Fibroblast of skin of right quadriceps (primary cell): ENCODE results near the gene JAZF1.

Experiments used
- DNase-seq: peaks from one replicate; pipeline ENCODE4 v3.0.0-alpha.2; 2013

The JAZF1 gene

DNA sequence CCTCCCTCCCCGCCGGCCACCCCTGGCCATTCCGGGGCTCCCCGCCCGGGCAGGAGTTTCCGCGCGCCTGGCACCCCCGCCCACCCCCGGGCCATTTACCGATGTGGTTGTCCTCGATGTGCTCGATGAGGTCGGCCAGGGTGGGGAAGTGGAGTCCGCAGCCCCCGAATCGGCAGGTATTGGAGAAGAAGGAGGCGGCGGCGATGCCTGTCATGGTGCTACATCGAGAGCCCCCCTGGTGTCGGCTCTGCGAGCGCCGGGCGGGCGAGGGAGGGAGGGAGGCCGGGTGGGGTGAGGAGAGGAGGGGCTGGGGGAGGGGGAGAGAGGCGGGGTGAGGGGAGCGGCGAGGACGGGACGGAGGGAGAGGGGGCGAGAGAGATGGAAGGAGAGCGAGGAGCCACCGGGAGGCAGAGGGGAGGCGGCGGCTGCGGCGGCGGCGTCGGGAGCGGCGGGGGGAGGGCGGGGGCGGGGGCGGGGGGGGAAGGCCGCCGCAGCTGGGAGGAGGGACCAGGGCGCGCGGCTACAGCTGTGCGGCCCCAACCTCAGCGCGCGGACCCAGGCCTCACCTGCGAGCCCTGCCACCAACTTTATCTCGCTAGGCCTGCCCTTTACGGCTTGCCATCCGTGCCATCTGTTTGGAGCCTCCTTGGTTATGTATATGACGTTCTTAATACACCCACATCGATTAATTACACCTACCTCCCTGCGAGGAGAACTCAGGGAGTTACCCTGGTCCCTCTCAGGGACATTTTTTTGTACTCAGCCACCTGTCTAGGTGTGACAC is at the start of gene JAZF1:
JAZF1 (minus strand) TSS at position 432 of the 784 bp plus-strand sequence.
- DNase-seq, result peak; percentile 72

DNA sequence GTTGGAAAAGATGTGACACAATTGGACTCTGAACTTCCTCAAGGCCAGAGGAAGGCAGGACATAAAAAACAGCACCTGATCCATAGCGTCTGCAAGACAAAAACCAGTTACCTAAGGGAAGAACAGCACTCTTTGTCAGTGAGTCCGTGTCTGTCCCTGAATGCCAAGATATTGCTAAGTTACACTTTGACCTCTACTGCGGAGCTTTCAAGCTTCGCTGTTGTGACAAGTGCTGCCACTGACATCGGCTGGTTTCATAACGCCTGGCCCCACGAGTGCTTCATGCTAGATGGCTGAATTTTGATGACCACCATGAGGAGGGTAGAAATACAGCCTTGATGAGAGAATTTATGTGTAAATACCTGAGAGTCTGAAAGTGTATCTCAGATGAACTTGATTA is 49.7 kb upstream of the JAZF1 start:
- DNase-seq, result no peak

DNA sequence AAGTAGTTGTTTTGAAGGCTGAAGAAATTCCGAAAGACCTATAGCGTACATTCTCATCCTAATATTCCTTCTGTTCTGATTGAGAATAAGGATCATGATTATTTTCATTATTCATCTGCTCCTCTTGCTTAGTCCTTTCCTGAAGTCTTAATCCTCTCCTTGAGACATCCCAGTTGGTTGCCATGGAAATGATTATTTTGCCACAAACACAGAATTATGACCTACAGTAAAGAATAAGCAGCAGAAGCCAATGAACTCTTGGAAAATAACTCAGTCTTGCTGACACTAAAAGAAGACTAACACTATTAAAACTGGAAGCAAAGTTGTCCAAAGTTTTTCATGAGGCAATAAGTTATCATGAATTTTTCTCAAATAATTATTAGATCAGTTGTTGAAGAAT is 47.8 kb upstream of the JAZF1 start:
- peak; percentile 10 for DNase-seq

DNA sequence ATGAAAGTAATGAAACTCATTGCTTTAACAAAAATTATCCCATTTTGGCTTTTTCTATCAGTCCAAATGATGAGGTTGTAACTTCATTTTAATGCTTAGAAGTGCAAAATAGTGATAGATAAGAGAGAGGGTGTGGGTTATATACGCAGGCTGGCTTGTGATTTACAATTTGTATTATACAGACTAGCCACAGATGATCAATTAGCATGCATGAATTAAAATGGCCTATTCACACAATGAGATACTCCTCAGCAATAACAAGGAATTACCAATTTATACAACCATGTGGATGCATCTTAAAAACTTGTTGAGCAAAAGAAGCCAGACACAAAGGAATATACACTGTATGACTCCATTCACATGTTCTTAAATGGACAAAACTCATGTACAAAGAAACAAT is 45.4 kb upstream of the JAZF1 start:
- DNase-seq, result no peak

DNA sequence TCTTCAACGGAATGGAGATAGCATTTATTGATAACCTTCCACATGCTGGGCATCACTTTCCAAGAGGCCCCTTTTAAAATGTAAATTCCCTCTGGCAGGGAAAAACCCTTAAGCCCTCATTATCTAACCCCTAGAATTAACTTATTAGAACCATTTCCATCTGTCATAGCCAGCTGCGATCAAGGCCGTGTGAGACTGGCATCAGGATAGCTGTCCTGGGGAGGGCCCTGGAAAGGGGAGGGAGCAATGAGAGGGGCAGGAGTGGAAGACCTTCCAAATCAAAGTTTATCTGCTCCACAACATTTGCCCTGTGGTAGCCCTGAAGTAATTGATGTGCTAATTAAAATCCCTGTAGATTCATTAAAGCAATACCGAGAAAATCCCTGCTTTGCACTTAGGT is 45.0 kb upstream of the JAZF1 start:
- DNase-seq, result no peak

DNA sequence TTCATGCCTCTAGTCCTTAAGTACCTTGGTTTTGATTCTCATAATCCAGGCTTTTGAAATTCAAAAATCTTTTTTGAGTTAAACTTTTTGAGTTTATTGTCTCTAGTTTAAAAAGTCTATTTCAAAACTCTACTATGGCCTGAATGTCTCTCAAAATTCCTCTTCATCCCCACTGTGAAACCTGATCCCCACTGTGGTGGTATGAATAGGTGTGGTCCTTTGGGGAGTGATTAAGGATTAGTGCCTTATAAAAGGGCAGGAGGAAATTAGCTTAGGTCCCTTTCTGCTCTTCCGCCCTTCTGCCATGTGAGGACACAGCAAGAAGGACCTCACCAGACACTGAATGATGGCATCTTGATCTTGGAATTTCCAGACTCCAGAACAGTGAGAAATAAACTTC is 44.1 kb upstream of the JAZF1 start:
- no peak for DNase-seq

DNA sequence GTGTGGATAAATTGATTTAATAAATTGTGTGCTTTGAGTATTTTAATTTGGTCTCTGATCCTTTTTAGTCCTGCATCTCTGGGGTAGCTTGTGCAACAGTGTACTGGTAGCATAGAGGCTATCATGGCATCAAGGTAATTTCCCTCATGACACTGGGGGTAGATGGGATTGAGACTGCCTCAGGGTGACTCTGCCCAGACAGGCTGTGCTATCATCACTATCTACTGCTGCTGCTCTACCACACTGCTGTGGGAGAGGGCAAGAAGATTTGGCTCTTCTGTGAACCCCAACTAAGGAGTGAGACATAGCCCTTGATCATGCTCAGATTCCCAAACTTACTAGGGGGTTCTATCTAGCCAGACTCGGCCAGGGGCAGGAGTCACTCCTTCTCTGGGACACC is 43.6 kb upstream of the JAZF1 start:
- DNase-seq, result no peak

DNA sequence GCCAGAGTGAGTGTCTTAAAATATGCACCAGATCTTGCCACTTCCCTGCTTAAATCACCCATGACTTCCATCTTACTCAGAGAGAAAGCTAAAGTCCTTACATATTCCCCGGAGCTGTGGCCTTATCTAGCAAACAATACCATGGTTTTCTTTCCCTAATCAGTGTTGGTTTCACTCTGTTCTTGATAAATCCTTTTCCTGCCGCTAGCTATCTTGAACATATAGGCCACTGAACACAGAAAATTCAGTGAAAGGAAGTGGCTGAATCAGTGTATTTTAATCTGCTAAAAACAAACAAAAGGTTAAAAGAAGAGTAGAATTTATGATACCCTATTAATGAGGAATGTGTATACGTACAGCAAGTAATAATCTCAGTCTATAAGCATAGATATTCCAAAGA is 42.0 kb upstream of the JAZF1 start:
- DNase-seq, result no peak

DNA sequence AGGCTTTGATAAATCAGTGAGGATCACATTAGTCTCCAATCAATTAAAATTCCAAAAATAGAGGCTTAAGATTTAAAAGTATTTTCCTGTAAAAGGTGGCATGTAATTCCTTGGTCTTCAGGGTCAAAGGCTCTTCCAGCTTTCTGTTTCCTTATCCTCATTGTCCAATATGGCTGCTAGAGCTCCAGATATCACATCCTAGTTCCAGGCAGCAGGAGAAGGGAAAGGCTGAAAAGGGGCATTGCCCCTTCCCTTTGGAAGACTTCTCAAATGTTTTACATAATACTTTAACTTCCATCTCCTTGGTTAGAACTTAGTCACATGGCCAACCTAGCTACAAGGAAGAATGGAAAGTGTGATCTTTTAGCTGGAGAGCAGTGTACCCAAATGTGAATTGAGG is 39.2 kb upstream of the JAZF1 start:
- no peak for DNase-seq

DNA sequence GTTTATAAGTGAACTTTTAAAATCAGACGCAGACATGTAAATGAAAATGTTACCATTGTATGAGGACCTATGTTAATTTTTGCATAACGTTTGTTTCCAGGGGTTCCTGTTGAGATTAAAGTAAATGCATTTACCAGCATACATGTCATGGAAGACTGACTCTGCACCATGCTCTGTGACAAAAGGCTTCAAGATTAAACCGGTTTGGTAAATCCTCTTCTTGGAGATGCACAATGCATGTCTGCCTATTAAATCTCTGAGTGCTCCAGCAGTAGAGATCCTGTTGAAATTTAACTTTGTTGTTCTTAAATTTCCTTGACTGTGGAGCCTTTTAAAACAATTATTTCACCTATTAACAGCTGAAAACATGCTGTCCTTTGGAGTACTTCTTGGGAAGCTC is 36.5 kb upstream of the JAZF1 start:
- DNase-seq, result no peak

DNA sequence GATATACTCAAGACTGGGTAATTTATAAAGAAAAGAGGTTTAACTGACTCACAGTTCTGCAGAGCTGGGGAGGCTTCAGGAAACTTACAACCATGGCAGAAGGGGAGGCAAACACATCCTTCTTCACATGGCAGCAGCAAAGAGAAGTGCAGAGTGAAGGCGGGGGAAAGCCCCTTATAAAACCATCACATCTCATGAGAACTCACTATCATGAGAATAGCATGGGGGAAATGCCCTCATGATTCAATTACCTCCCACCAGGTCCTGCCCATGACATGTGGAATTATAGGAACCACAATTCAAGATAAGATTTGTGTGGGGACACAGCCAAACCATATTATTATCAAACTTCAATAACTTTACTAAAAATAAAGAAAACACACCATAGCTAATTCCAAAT is 30.4 kb upstream of the JAZF1 start:
- DNase-seq, result no peak

DNA sequence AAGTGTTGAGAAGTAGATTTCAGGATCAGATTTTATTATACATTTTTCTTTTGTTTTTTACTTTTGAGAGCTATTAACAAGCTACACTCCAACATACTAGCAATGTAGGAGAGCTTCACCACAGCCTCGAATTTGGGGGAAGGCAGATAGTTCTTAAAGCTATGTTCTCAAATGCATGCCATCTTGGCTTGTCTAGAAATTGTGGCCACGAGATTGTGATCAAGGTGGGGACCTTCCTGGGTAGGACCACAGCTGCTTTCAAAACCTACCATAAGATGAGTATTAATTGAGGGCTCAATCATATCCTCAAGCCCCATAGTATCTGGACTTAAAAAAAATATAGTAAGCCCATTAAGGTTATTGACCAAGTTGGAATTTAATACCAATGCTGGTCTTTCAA is 27.9 kb upstream of the JAZF1 start:
- DNase-seq, result no peak

DNA sequence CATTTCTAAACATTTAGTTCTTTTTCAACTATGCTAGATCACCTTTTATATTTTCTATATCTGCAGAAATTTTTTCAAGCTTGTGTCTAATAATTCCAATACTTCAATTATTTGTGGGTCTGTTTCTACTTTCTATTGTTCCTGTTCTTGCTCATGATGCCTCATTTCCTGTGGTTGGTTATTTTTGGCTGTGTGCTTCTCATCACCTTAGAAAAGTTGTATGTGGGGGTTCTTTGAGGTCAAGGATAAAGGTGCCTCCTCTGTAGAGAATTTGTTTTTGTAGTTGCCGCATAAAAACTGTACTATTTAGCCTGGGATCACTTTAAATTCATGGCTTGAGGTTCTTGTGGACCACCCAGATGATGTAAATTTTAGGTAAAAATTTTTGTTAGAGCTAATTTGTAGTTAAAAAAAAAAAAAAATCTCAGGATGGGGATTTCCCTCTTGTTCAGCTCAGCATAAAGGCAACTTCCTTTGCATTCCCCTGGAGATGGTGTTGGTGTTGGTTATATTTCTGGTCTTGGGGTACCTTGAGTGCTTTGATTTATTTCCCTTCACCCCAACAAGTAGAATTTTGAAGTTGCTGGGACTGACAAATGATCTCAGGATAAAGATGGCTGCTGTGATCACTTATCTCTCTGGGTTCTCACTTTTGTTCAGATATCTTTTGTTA is 27.0 kb upstream of the JAZF1 start:
- DNase-seq, result peak; percentile 34

DNA sequence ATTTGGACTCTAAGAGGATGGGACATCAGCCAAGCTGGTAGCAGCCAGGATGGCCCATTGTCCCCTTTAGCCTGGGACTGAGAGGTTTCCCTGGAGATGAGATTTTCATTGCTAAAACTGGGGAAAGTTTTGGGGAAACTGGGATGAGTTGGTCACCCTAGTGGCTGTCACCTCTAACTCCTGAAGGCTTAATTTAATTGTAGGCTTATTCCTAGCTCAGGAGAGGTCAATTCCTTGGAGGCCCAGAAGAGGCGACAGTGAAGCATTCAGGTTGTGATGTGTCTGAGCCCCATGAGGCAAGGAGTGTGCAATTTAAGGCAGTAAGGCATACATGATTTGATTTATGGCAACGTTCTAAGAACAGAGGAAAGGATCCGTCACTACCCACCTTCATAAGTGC is 24.9 kb upstream of the JAZF1 start:
- DNase-seq, result no peak

DNA sequence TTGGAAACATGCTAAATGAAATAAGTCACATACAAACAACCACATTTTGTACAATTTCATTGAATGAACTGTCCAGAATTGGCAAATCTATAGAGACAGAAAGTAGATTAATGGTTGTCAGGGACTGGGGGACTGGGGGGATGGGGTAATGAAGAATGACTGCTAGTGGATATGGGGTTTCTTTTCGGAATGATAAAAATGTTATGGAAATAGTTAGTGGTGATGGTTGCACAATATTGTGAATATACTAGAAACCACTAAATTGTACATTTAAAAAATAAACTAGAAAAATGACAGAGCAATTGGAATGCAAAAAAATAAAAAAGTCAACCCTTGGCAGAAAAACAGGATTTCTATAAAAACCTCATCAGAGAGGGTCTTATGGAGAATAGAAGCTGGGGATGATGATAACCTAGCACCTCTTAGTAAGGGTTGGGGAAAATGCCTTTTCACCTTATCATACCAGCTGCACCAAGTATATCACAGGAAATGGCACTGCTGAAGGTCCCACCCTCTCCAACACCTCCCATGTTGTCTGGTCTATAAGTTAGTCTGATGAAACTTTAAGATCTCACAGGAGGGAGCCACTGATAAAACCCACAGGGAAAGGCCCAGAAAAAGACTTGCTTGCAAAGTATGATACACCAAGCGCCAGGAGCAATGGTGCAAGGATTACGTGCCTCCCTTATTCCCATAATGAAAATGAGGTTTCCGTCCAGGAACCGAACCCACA is 23.1 kb upstream of the JAZF1 start:
- peak; percentile 78 for DNase-seq

DNA sequence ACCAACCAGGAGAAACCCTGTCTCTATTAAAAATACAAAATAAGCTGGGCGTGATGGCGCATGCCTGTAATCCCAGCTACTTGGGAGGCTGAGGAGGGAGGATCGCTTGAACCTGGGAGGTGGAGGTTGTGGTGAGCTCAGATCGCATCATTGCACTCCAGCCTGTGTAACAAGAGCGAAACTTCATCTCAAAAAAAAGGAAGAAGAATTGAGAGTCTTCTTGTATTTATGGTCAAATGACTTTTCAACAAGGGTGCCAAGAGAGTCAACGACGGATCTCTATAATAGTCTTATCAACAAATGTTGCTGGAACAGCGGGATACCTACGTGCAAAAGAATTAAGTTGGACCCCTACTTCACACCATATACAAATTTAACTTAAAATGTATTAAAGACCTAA is 21.6 kb upstream of the JAZF1 start:
- no peak for DNase-seq

DNA sequence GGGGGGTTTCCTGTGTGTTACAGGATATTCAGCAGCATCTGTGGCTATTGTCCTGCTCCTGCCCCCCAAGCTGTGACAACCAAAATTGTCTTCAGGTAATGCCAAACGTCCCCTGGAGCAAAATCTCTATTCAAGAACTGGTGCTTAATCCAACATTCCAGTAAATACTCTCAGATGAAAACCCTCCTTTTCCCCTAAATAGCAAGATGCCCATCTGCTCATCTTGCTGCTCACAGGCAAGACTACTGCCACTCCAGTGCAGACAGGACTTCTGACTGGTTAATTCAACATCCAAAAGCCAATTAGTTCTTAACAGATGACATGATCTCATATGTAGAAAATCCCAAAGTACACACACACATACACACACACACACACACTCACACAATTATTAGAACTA is 20.5 kb upstream of the JAZF1 start:
- DNase-seq, result no peak

DNA sequence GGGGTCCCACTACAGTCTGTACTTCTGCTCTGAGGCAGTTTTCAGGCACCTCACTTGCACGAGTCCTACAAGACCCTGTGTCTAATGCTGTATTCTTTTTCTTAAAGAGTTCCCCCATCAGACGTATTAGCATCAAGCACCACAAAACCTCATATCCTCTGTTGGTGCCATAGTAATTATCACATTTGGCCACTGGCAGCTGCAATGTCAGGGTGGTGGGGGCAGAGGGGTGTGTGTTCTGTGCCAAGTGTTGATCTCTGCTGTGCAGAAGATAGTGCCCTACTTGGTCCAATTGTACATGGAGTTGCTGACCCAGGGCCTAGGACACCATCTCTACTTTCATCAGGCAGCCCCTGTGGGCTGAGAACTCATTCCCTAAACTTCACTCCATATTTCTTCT is 20.0 kb upstream of the JAZF1 start:
- no peak for DNase-seq

DNA sequence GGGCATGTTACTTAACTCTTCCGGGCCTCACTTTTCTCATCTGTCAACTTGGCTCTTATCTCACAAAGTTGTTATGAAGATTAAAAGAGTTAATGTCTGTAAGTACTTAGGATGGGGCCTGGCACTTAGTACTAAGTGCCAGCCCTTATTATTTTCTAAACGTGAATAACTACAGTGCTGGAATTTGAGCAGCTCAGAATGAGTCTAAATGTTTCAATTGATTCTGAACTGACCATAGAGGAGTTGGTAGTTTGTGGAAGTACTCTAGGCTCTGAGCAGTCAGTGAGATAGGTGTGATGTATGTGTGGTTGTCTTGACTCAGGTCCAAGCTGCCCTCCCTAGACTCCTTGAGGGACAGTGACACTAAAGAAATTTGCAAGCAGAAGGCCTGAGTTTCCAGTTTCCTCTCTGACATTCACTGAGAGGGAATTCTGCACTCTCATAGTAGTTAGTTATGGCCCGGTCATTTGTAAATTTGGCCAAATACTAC is 18.5 kb upstream of the JAZF1 start:
- no peak for DNase-seq

DNA sequence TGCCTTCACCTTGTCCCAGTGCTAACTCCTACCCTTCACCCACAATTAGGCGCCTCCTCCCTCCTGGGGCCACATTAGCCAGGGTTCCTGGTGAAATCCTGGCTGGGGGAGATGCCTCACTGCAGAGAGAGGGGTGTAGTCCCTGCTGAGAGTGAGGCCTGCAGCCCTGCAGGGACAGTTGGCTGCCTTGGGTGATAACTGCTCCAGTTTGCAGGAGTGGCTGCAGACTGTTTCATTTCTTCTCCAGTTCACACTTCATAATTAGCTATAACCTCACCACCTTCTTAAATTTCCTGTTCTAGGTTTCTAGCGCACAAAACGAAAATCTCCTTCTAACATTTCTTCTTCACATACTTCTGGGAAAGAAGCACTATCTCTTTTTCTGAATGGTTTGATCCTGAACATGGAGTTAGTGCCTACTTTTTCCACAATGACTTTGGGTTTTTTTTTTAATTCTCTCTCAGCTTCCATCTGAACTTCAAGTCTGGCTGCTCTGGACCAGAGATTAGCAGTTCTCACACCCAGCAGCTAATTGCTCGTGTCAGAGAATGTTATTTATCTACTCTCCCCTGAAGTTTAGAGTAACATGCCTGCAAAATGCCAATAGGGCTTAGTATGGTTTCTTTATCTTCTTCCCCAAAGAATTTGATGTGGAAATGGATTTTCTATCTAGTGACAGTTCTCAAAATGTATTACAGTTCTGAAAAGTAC is 15.5 kb upstream of the JAZF1 start:
- no peak for DNase-seq

DNA sequence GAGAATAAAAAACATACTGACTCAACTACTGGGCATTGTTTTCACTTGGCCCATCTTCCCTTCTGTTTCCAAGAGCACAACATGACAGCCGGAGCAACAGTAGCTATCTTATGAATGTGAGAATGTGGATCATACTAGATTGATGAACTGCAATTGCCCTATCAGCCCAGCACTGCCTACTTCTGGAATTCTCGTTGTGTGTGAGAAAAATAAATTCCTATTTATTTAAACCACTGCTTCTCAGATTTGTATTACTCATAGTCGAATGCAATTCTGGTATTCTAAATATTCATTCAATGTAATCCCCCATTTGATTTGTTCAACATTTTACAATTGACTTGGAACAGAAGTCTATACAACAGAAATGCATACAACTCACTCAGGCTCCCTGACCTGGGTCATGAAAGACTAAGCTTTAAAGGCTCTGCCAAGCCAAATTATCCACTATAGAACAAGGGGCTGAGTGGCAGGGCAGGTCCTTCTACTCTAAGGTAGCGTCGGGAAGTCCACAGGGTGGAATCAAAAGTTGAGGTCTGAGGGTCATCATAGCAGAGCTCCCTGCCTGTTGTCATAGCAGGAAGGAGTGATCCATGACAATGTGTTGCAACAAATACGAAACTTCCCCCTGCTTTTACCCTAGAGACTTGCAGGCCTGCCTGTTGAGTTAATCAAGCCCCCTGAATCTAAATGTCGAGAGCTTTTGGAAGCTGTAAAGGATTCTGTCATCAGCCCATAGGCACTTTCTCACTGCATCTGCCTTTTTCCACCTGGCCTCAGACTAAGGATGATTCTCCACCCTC is 12.4 kb upstream of the JAZF1 start:
- peak; percentile 73 for DNase-seq

DNA sequence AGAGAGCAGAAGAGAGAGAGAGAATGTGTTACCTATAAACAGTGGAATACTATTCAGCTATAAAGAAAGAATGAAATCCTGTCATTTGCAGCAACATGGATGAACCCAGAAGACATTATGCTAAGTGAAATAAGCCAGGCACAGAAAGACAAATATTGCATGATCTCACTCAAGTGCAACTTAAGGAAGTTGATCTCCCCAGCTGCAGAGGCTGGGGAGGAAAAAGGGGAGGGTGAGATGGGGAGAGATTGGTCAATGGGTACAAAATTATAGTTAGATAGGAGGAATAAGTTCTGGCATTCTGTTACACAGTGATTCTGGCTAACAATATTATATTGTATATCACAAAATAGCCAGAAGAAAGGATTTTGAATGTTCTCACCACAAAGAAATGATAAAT is 11.2 kb upstream of the JAZF1 start:
- no peak for DNase-seq
